ENCODE results near the gene COLQ.

The COLQ gene

GRCh38 chr3:15436246-15436645, 85.3 kb downstream of the COLQ start:
- no peak for DNase-seq (ENCODE audit: low read depth)
- no peak for TF ChIP-seq CTCF (IDR thresholded peaks at IDR 0.05; ENCODE audit: control insufficient read depth, insufficient read depth, low read depth, low read length, missing control alignments)
- H3K4me3 ChIP-seq (ENCODE audit: control insufficient read depth, low read depth, low read length): no peak overlapping the region

GRCh38 chr3:15434756-15435155, 86.8 kb downstream of the COLQ start:
- no peak overlapping the region for H3K4me3 ChIP-seq (ENCODE audit: control insufficient read depth, low read depth, low read length)
- TF ChIP-seq CTCF (IDR thresholded peaks at IDR 0.05; ENCODE audit: control insufficient read depth, insufficient read depth, low read depth, low read length, missing control alignments): no peak
- DNase-seq (ENCODE audit: low read depth): no peak

- DNase-seq (ENCODE audit: low read depth): no peak
- H3K4me3 ChIP-seq (ENCODE audit: control insufficient read depth, low read depth, low read length): no peak overlapping the region
- TF ChIP-seq CTCF (IDR thresholded peaks at IDR 0.05; ENCODE audit: control insufficient read depth, insufficient read depth, low read depth, low read length, missing control alignments): no peak
These were observed 88.0 kb downstream of the COLQ start for GRCh38 chr3:15433531-15433930.

- no peak overlapping the region for H3K4me3 ChIP-seq (ENCODE audit: control insufficient read depth, low read depth, low read length)
- TF ChIP-seq CTCF (IDR thresholded peaks at IDR 0.05; ENCODE audit: control insufficient read depth, insufficient read depth, low read depth, low read length, missing control alignments): no peak
- DNase-seq (ENCODE audit: low read depth): no peak
These were observed 90.2 kb downstream of the COLQ start for GRCh38 chr3:15431256-15431837.

GRCh38 chr3:15430624-15431023, 90.9 kb downstream of the COLQ start:
- no peak for DNase-seq (ENCODE audit: low read depth)
- no peak overlapping the region for H3K4me3 ChIP-seq (ENCODE audit: control insufficient read depth, low read depth, low read length)
- no peak for TF ChIP-seq CTCF (IDR thresholded peaks at IDR 0.05; ENCODE audit: control insufficient read depth, insufficient read depth, low read depth, low read length, missing control alignments)

- no peak for DNase-seq (ENCODE audit: low read depth)
- no peak for TF ChIP-seq CTCF (IDR thresholded peaks at IDR 0.05; ENCODE audit: control insufficient read depth, insufficient read depth, low read depth, low read length, missing control alignments)
- H3K4me3 ChIP-seq (ENCODE audit: control insufficient read depth, low read depth, low read length): peak overlapping the region; percentile 88
These were observed 92.4 kb downstream of the COLQ start for GRCh38 chr3:15429080-15429479.

- TF ChIP-seq CTCF (IDR thresholded peaks at IDR 0.05; ENCODE audit: control insufficient read depth, insufficient read depth, low read depth, low read length, missing control alignments): no peak
- H3K4me3 ChIP-seq (ENCODE audit: control insufficient read depth, low read depth, low read length): peak overlapping the region; percentile 88
- peak; percentile 41 for DNase-seq (ENCODE audit: low read depth)
These were observed 93.0 kb downstream of the COLQ start for GRCh38 chr3:15428539-15428938.

All from AG09309 (cell line).